Iris pigment epithelial cell (primary cell): ENCODE measurements around the gene FASN.

Source experiments
- DNase-seq: peaks from one replicate; pipeline ENCODE4 v3.0.0-alpha.2; 2011; ENCODE audit warnings: low read depth

FASN gene

GRCh38 chr17:82076018-82076784 lies 21.8 kb downstream of the FASN start:
- no peak for DNase-seq

GRCh38 chr17:82073446-82073845 lies 24.6 kb downstream of the FASN start:
- no peak for DNase-seq

- no peak for DNase-seq
Observed at GRCh38 chr17:82072827-82073226, 25.2 kb downstream of the FASN start.

GRCh38 chr17:82070611-82071010 lies 27.4 kb downstream of the FASN start:
- DNase-seq = no peak

GRCh38 chr17:82065638-82066303 lies 32.3 kb downstream of the FASN start, which contains the start of gene DUS1L:
Gene DUS1L (minus strand): TSS chr17:82065804. CDS start chr17:82065059, 745 bp downstream.
- DNase-seq = peak; percentile 46

GRCh38 chr17:82065193-82065637 lies 32.8 kb downstream of the FASN start:
- DNase-seq = peak; percentile 50

GRCh38 chr17:82064433-82065192 lies 33.4 kb downstream of the FASN start:
- DNase-seq = no peak

GRCh38 chr17:82063424-82064415 lies 34.3 kb downstream of the FASN start:
- DNase-seq = no peak

- no peak for DNase-seq
Observed at GRCh38 chr17:82062984-82063368, 35.1 kb downstream of the FASN start.

- no peak for DNase-seq
Observed at GRCh38 chr17:82062076-82062983, 35.7 kb downstream of the FASN start.

GRCh38 chr17:82061047-82061925 lies 36.8 kb downstream of the FASN start:
- DNase-seq = no peak

GRCh38 chr17:82060614-82061013 lies 37.4 kb downstream of the FASN start:
- DNase-seq = no peak

GRCh38 chr17:82060001-82060380 lies 38.0 kb downstream of the FASN start:
- DNase-seq = no peak

GRCh38 chr17:82059272-82060000 lies 38.6 kb downstream of the FASN start:
- DNase-seq = no peak

GRCh38 chr17:82058855-82059249 lies 39.2 kb downstream of the FASN start:
- no peak for DNase-seq

- DNase-seq = no peak
Observed at GRCh38 chr17:82058230-82058854, 39.7 kb downstream of the FASN start.

GRCh38 chr17:82056729-82057621 lies 41.1 kb downstream of the FASN start:
- DNase-seq = no peak
